Hepatic stellate cell (primary cell): Measurements from ENCODE around the gene RABAC1.

Experiments
- DNase-seq: peaks from one replicate; pipeline ENCODE4 v3.0.0; 2011; ENCODE audit warnings: low spot score

RABAC1 gene

DNA sequence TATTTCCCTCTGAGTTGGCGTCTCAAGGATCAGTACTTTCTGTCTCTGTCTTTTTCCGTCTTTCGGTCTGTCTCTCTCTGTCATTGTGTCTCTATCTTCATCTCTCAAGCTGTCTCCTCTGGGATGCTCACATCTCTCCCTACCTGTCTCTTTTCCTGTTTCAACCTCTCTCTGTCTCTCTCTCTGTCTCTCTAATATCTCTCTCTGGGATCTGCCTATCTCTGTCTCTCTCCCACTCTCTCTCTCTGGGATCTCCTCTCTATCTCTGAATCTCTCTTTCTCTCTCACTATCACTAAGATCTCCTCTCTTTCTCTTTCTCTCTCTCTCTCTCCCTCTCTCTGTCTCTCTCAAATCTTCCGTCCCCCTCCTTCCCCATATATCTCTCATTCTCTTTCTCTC, 30.9 kb upstream of the RABAC1 start:
- DNase-seq, result no peak

DNA sequence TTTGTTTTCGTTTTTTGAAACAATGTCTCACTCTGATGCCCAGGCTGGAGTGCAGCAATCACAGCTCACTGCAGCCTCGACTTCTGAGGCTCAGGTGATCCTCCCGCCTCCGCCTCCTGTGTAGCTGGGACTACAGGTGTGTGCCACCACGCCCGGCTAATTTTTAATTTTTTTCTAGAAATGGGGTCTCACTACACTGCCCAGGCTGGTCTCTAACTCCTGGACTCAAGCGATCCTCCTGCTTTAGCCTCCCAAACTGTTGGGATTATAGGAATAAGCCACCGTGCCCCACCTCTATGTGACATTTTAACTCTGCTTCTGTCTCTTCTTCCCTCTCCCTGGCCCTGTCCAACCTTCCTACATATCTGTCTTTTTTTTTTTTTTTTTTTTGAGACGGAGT, 29.8 kb upstream of the RABAC1 start:
- no peak for DNase-seq

DNA sequence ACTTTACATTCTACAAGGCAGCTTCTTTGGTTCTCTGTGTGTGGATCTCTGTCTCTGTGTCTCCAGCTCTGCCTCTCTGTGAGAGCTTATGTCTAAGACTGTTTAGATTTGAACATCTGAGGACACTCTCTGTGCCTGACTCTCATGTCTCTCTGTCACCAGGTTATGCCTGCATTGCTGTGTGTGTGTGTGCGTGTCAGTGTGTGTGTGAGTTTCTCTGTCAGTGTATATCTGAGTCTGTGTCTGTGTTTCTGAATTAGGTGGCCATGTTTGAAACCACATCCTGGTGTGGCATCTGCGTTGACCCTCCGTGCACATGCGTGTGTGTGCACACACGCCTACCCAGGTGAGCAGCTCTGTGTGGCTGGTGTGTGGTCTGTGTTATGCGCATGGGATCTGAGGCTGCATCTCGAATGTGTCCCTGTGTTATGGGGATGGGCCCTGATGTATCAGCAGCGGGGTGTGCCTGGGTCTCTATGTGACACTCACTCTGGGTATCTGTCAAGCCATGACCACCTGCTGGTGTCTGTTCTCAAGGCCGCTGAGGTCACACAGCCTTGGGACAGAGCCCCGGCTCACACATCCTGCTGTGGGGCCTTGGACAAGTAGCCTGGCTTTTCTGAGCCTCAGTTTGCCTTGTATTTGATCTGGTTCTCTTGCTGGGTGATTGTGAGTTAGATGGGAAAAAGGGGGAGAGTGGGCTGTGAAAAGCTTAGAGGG, 28.2 kb upstream of the RABAC1 start:
- no peak for DNase-seq

DNA sequence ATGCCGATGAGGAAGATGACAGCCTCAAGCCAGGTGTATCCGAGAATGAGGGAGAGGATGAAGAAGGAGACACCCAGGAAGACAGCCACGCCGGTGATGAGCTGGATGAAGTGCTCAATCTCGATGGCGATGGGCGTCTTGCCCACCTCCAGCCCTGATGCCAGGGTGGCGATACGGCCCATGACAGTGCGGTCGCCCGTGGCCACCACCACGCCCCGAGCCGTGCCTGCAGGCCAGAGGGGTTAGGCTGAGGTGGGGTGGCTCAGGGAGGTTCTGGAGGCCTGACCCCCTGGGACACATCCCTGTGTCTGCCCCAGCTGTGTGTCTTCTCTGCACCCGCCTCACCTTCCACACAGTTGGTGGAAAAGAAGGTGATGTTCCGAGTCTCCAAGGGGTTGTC, 25.8 kb upstream of the RABAC1 start:
- DNase-seq, result no peak

DNA sequence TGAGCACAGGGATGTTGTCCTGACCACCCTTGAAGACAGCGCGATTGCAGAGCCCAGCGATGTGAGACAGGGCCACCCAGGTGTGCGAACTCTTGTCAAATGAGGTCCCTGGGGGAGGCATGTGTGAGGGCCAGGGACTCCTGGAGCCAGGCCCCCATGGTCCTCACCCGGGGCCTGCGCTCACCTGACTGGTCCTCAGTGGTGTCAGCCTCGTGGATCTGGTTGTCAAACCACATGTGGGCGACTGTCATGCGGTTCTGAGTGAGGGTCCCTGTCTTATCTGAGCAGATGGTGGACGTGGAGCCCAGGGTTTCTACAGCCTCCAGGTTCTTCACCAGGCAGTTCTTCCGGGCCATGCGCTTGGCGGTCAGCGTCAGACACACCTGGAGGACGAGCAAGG, 22.6 kb upstream of the RABAC1 start:
- no peak for DNase-seq

DNA sequence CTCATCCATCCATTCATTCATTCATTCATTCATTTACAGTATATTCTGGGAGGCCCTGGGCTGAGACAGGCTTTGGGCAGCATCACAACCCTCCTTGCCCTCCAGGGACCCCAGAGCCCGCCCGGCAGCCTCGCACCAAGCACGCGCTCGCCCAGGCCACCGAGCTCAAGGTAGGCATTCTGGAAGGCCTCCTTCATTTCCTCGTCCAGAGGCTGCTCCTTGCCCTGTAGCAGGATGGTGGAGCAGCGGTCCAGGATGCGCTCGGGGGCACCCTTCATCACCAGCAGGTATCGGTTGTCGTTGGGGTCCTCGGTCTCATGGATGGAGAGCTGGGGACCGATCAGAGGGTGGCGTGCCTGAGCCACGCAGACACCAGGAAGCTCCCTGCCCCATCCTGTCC, 19.3 kb upstream of the RABAC1 start:
- DNase-seq, result no peak

DNA sequence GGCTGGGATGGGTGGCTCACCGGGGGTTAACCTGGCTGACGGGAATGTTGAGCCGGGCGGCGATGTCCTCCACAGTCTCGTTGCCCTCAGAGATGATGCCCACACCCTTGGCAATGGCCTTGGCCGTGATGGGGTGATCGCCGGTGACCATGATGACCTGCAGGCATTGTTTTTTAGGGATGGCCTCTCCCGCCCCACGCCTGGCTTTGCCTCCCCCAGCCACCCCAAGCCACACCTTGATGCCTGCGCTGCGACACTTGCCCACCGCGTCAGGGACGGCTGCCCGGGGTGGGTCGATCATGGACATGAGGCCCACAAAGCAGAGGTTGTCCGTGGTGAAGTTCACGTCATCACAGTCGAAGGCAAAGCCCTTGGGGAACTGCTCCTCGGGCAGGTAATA, 18.8 kb upstream of the RABAC1 start:
- DNase-seq, result no peak

DNA sequence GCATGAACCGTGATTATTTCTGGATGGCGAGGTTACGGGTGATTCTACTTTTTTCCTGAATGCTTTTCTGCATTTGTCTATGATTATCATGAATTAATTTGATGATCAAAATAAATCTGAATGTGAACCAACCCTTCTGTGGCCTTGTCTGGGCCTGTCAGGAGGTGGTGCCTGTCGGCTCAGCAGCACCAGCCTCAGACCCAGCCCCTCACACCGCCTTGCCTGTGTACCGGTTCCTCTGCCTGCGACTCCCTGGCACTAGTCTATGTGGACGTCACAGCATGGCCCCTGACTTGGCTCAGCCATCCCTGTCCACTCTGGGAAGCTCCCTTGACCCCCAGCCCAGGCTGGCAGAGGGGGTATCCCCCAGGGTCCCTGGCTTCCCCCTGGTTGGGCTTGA, 15.5 kb upstream of the RABAC1 start:
- no peak for DNase-seq

DNA sequence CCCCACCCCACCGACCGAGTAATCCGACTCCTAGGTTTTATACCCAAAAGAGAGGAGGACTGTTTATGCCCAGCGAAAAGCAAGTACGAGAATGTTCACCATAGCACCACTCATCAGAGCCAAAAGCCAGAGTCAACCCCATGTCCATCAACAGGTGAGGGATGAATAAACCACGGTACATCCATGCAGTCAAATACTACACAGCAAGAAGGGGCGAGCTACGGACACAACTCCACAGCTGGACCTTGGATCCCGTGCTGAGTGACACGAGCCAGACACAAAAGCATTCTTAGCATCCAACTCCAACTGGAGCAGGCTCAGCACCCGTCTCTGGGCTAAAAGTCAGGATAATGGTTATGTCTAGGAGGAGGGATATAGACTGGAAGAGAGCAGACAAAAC, 12.2 kb upstream of the RABAC1 start:
- no peak for DNase-seq

DNA sequence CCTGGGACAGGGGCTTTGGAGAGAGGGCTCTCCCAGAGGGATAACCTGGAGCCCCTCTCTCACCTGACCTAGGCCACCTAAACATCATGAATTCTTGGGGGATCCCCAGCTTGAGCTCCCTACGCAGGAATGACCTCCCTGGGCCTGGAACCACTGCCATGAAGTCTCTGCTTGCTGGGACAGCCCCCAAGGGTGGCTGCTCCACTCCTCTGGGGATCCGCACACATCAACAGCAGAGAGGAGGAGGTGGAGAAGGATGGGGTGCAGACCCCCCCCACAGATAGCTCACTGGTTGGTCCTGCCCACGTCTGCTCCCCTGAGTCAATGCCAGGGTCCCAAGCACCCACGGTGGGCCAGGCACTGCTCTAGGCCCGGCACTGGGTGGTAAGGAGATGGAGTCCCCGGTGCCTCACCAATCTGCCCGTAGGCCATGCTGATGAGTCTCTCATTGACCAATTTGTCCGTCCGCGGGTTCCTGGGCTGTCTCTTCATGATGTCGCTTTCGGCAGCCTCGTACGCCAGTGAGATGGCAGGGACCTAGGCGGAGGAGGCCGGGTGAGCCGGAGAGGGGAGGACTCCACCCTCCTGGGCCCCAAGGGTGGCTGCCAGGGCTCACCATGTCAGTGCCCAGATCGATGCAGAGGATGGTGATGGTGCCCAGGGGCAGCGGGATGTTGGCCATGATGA, 10.8 kb upstream of the RABAC1 start:
- no peak for DNase-seq

DNA sequence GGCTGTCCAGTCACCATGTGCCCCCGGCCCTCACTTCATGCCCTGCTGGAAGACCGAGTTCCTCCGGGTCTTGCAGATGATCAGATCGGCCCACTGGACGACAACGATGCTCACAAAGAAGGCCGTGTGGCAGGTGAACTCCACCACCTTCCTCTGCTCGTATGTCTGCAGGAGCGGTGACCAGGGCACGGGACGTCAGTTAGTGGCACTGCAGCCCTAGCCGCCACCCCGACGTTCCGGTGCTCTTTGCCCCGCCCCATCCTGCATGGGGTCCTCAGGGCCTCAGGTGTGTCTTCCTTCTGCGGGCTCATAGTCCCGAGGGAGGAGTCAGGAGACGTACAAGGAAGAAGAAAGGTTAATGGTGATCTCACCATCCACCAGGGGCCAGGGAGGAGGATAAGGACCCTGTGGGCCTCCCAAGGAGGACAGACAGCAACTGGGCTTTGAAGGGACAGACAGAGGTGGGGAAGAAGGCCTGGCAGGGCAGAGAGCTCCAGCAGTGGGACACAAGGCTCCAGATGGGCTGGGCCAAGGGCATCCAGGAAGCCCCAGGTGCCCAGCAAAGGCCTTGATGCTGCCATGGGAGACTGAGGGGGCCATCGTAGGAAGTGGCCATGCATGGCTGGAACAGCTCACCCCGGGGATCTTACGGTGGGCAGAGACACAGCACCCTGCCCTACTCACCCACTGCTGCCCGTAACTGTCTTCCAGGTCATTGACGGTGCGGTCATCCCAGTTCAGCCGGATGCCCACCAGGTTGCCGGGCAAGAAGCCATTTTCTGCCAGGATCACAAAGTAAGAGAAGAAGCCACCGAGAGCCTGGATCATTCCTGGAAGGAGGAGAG, 9.9 kb upstream of the RABAC1 start:
- DNase-seq, result no peak

DNA sequence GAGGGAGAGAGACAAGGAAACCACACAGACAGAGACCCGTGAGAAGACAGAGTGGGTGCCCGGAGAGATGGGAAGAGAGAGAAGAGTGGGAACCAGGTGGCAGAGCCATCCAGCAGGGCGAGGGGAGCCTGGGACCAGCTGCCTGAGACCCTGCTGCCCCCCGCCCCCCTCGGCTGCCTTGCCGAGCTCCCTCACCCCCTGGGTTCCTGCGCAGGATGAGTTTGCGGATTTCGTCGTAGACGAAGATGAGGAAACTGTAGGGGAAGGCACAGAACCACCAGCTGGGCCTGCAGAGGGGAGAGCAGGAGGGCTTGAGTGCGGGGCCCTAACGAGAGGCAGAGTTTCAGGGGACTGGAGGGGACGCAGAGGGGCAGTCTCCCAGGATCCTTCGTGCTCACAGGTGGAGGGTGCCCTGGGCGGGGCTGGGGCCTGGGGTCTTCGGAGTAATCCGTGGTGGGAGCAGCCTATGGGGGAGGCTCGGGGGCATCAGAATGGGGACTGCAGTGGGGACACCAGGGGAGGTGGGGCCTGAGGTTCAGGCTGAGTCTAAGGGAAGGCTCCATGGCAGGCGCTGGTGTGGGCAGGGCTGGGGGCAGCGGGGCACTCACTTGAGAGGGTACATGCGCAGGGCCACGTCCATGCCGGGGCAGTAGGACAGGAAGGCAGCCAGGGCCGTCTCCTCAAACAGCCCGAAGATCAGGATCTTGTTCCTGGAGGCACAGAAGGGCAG, 8.1 kb upstream of the RABAC1 start:
- no peak for DNase-seq

DNA sequence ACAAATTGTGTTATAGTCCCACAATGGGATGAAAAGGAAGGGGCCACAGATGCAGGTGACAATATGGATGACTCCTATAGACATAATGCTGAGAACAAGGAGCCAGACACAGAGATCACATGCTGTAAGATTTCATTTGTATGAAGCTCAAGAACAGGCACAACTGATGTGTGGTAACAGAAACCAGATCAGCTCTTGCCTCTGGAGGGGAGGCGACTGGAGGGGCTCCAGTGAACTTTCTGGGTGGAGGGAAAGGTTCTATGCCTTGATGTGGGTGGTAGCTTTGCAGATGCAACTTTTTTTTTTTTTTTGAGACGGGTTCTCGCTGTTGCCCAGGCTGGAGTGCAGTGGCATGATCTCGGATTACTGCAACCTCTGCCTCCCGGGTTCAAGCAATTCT, 6.0 kb upstream of the RABAC1 start:
- no peak for DNase-seq

DNA sequence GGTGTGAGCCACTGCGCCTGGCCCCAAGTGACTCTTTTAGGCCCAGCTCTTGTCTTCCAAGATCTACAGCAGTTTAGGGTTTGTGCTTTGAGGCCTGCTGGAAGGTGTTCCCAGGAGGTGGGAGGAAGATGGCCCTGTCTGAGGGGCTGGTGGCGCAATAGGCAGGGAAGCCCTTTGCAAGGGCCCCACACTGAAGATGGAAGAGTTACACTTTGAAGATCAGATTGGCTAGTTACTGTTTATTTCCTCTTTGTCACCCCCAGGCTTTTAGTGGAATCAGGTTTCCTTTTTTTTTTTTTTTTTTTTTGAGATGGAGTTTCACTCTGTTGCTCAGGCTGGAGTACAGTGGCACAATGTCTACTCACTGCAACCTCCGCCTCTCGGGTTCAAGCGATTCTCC, 1.9 kb upstream of the RABAC1 start:
- no peak for DNase-seq

DNA sequence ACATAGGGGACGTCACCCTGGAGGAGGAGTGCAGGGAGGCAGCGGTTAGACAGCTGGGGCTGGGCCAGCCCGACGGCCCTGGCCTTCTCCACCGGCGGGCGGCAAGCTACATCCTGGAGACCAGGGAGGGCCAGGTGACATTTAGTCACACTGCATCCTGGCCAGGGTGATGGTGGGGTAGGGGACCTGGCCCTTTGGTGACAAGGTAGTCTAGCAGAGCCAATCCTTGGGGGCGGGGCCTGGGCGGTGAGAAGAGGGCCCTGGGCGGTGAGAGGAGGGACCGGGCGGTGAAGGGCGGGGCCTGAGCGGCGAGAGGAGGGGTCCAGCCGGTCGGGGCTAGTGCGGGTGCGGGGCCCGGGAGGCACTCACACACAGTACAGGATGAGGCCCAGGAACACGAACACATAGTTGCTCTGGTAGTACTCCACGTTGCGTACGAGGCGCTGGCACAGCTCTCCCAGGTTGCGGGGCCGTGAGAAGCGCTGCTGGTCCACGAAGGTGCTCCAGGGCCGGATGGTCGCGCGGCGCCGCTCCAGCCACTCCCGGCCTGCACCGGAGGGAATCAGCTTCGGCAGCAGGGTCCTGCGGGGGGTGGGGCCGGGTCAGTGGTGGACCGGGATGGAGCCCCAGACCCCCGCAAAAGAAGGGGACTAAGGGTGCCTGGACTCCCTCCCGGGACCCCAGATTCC, 610 bp downstream of the RABAC1 start:
- DNase-seq, result peak; percentile 92

DNA sequence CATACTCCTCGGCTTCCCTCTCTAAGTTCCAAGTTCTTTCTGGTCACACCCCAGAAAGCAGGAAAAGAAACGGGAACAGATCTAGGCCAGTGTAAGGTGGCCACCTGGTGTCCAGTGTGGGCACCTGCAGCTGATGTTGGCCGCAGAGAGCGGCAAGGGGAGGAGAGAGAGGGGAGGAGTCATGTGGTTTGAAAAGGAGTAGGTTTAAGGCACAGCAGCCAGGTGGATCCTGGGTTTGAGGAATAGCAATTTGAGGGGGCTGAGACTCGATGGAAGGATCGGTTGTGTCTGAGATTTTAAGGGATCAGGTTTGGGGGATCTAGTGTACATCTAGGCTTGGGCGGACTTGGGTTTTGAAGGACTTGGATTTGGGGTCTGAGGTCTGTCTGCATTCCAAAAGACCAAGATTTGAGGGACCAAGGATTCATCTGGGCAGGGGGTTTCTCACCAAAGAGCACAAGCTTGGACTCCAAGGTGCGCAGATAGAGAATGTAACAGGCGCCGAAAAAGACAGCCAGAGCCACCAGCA, 1.2 kb downstream of the RABAC1 start:
- DNase-seq, result peak; percentile 91

DNA sequence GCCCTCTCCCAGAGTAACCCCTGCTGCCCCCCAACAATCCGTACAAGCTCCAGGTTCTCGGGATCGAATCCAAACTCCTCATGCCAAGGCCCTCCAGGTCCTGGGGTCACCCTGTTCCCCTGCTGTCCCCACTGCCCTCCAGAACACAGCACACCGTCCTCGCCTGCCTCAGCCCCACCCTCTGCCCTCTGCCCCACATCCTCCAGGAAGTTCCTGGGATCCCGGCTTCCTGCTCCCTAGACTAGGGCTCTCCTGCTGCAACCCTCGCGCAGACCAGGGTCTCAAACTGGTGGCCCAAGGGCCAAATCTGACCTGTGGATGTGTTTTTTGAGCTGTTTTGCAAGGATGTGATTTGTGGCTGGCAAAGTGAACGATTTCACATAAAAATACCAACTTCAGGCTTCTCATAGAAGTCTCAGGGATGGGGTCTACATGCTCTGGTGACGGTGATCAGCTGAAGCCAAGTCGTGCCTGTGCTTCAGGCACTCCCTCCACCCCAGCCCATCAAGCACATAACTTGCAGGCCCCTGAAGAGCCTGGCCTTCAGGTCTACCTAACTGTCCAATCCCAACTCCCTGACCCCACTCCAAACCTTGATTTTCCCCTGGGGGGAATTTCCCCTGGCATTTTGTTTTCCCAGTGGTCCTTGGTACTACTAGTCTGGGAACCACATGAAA, 1.8 kb downstream of the RABAC1 start:
- DNase-seq, result no peak

DNA sequence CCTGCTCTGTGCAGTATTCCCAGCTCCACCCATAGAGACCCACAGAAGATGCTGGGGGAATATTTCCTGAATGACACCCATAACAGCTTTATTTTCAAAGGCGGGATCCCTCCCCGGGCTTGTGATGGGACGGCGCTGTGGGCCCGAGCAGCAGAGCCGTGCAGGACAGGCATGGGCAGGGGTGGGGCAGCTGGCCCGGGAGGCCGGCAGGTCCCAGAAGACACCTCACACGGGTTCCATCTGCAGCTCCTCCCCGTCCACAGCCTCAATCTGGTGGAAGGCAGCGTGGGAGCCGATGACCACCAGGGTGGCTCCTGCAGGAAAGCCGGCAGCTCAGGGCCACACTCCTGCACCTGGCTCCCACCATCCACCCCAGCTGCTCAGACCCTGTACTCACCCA, 2.5 kb downstream of the RABAC1 start:
- DNase-seq, result no peak

DNA sequence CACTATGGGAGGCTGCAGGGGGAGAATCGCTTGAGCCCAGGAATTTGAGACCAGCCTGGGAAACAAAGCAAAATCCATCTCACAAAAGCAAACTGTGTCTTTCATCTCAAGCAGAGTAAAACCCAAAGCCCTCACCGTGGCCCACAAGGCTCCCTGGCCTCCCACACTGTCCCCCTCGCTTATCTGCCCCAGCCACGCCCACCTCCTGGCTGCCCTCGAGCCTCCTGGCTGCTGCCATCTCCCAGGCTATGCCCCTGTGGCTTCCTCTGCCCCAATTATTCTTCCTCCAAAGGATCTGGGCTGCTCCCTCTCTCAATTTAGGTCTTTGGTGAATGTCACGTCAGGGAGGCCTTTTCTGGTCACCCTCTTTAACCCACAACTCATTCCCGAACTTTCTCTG, 3.6 kb downstream of the RABAC1 start:
- DNase-seq, result no peak

DNA sequence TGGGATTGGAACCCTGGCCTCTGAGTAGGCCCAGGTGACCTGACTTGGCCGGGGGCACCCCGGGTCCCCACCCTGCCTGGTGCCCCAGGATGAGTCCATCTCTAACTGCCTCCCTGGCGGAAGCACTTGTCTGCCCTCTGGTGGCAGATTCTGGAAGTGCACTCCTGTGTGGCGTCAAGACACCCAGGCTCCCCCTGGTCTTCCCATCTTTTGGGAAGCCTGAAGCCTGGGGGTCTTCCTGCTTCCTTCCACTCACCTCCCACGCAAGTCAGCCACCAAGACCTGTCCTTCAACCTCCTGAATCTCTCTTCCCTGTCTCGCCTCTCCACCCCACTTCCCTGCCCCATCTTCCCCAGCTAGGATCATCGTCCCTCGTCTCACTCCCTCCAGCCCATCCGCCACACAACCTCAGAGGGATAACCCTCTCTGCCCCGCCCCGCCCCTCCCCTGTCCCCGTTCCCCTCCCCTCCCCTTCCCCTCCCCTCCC, 7.4 kb downstream of the RABAC1 start:
- peak; percentile 89 for DNase-seq

DNA sequence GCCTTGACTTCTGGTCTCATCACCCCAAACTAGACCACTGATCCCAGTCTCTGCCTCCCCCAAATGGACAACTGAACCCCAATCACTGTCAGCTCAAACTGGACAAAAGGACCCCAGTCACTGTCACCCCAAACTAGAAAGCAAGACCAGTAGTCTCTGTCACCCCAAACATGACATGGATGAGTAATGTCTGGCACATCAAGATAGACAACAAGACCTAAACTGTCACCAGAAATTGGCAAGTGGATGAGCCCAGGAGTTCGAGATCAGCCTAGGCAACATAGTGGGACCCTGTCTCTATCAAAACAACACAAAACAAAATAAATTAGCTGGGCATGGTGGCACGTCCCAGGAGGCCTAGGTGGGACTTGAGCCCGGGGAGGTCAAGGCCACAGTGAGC, 12.0 kb downstream of the RABAC1 start:
- no peak for DNase-seq
